T-cell (primary cell): ENCODE results near the gene C2orf76. TPM values are rescaled to one million over a fixed set of nuclear protein-coding genes. Genes with fewer than 3 reads are reported as not detected.

ENCODE experiments used
- ATAC-seq, 4 experiments: fragments of 200-7000 bp in 3 of 4; fragments of 150-1000 bp in 1 of 4; cut with Tn5 transposase; replicated peaks in 1 of 4; 1 replicate in 3 of 4; 2 replicates in 1 of 4; pipeline ENCODE4 v1.10.0; 2021; ENCODE audit warnings: moderate library complexity in 3 of 4, mild to moderate bottlenecking in 2 of 4, moderate number of reproducible peaks in 1 of 4
- CTCF ChIA-PET, 2 donors: fragments of 300-600 bp; sonication (Branson Sonifier 250); formaldehyde crosslinking; loops; one replicate each; lab custom pipeline; 2022; ENCODE audit warnings: antibody characterized with exemption in 2 of 2; lab: Charles Lee
- POLR2A ChIA-PET, 2 donors: fragments of 300-600 bp; sonication (Branson Sonifier 250); formaldehyde crosslinking; loops; one replicate each; lab custom pipeline; 2022; ENCODE audit warnings: antibody characterized with exemption in 2 of 2; lab: Charles Lee
- DNase-seq, 35 experiments: peaks; one replicate each; pipeline versions ENCODE4 v3.0.0 to v3.0.0-alpha.2; 2013 to 2023
- H3K27ac ChIP-seq: one replicate; pipeline ENCODE4 v1.5.1; 2013; ENCODE audit warnings: low read length
- H3K27me3 ChIP-seq, 2 experiments: replicated peaks in 1 of 2; 1 replicate in 1 of 2; 2 replicates in 1 of 2; pipeline versions ENCODE4 v1.6.1 to v1.7.0; 2013; ENCODE audit warnings: low read length in 1 of 2, mixed read lengths in 1 of 2; ENCODE audit not compliant: control insufficient read depth in 2 of 2, insufficient read depth in 2 of 2; ENCODE audit errors: extremely low read depth in 1 of 2
- H3K36me3 ChIP-seq, 2 donors: 1 replicate in 1 of 2; 2 replicates in 1 of 2; pipeline versions ENCODE4 v1.6.1 to v1.7.0; 2013; ENCODE audit warnings: low read length in 1 of 2; ENCODE audit not compliant: control insufficient read depth in 2 of 2, insufficient read depth in 1 of 2; ENCODE audit errors: extremely low read depth in 1 of 2
- H3K4me1 ChIP-seq, 2 experiments: 1 replicate in 1 of 2; 2 replicates in 1 of 2; pipeline versions ENCODE4 v1.6.1 to v1.7.0; 2013; ENCODE audit warnings: low read length in 2 of 2, mixed read lengths in 1 of 2; ENCODE audit not compliant: insufficient read depth in 2 of 2, control insufficient read depth in 1 of 2; ENCODE audit errors: extremely low read depth in 1 of 2
- H3K4me3 ChIP-seq, 2 donors: 1 replicate in 1 of 2; 2 replicates in 1 of 2; pipeline versions ENCODE4 v1.5.1 to v1.7.0; 2013; ENCODE audit warnings: mild to moderate bottlenecking in 2 of 2, low read length in 1 of 2, moderate library complexity in 1 of 2; ENCODE audit not compliant: control insufficient read depth in 1 of 2; ENCODE audit errors: extremely low read depth in 1 of 2
- H3K9me3 ChIP-seq: 2 replicates; pipeline ENCODE4 v1.7.0; 2013
- H3K27ac Mint-ChIP-seq, 2 donors: one replicate each; pipeline ENCODE4 v1.8.0; 2020 to 2021; ENCODE audit warnings: mild to moderate bottlenecking in 2 of 2, mixed read lengths in 2 of 2
- H3K27me3 Mint-ChIP-seq, 2 donors: one replicate each; pipeline ENCODE4 v1.8.0; 2021 to 2022; ENCODE audit warnings: mixed read lengths in 2 of 2
- H3K36me3 Mint-ChIP-seq: one replicate; pipeline ENCODE4 v1.8.0; 2021; ENCODE audit warnings: mixed read lengths
- H3K4me1 Mint-ChIP-seq, 3 donors: one replicate each; pipeline ENCODE4 v1.8.0; 2020 to 2022; ENCODE audit warnings: mixed read lengths in 3 of 3, mild to moderate bottlenecking in 1 of 3
- H3K4me3 Mint-ChIP-seq, 3 donors: one replicate each; pipeline ENCODE4 v1.8.0; 2020 to 2022; ENCODE audit warnings: mild to moderate bottlenecking in 3 of 3, mixed read lengths in 3 of 3, moderate library complexity in 3 of 3
- H3K9me3 Mint-ChIP-seq, 3 donors: one replicate each; pipeline ENCODE4 v1.8.0; 2020 to 2022; ENCODE audit warnings: mixed read lengths in 3 of 3
- WGBS: methylation state at CpG from one replicate; pipeline ENCODE4 v1.1.5; 2013; ENCODE audit warnings: missing lambda C conversion rate; ENCODE audit not compliant: insufficient coverage; 5-methylcytosine and 5-hydroxymethylcytosine counted together
- total RNA-seq, 35 experiments: library from RNA in 6 of 35; stranded (reverse) in 6 of 35; fragments of 120-200 nt in 1 of 35; gene quantifications; one replicate each; pipeline versions ENCODE4 v1.2.1 to v1.2.4 and lab custom pipeline; 2013 to 2026

The C2orf76 gene
- total RNA-seq, 5 donors from 2014 or later (not counting 1 experiment from before 2014, with no cell fraction given): 5.2 to 9.0 (median 7.4) TPM

DNA sequence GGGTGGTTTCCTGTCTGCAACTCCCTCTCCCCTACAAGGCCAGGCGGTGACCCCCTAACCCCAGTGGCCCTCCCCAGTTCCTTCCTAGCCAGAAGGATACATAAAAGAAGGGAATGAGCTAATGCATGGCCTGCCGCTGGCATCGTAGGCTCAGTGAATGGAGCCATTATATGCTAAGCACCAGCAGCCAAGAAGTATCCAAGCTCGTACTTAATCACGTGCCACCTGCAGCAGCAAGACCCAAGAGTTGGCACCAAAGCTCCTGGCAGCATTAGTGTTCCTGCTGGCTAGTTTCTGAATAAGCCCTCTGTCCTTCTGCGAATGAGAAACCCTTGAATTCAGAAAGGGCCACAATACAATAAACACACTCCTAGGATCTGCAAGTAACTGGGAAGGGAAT, 4.5 kb upstream of the C2orf76 start:
- WGBS: 100% methylated on average over 4 of the region's 6 CpGs
- Mint-ChIP-seq H3K27me3 (no peaks in the 10 kb centered on the region), H3K27ac (no peak overlapping the region), H3K4me3 (no peak overlapping the region), H3K36me3 (peaks cover 64% of the 10 kb centered on the region), H3K4me1 (peaks cover 16 to 27% (median 24%) of the 10 kb centered on the region in 3 donors), H3K9me3 (peaks cover 7 to 13% (median 8%) of the 10 kb centered on the region in 3 donors)
- peaks cover 23 to 49% of the 10 kb centered on the region in 2 donors for H3K36me3 ChIP-seq
- ChIA-PET POLR2A (no interaction called here), CTCF (no interaction called here)
- no peak overlapping the region for H3K27ac ChIP-seq
- no peaks in the 10 kb centered on the region for H3K27me3 ChIP-seq
- no peak for DNase-seq
- H3K4me1 ChIP-seq: peaks cover 3 to 24% of the 10 kb centered on the region in 2 experiments
- no peaks in the 10 kb centered on the region for H3K9me3 ChIP-seq
- no peak for ATAC-seq
- no peak overlapping the region for H3K4me3 ChIP-seq

DNA sequence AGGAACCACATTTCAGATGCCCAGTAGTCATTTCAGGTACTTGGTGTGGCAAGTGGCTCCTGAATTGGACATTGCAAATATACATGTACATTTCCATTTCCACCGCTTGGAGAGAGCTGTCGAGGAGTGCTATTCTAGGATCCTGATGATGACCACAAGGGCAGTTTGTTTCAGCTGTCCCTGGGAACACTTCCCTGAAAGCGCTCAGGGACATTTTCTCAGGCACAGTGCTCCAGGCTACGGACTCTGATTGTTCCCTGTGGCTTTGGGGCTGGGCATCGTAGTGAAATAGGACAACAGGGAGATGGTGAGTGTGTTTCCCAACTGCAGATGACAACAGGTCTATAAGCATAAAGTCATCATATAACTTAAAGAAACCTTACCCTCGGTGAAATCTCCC, 3.2 kb upstream of the C2orf76 start:
- H3K27ac Mint-ChIP-seq: no peak overlapping the region
- H3K36me3 Mint-ChIP-seq: peaks cover 60% of the 10 kb centered on the region
- Histone ChIP-seq H3K4me1 (peaks cover 12 to 34% of the 10 kb centered on the region in 2 experiments), H3K4me3 (no peak overlapping the region), H3K36me3 (peaks cover 23 to 49% of the 10 kb centered on the region in 2 donors), H3K27me3 (no peaks in the 10 kb centered on the region), H3K27ac (no peak overlapping the region), H3K9me3 (no peaks in the 10 kb centered on the region)
- DNase-seq: no peak
- H3K4me1 Mint-ChIP-seq: peaks cover 29 to 39% (median 37%) of the 10 kb centered on the region in 3 donors
- H3K9me3 Mint-ChIP-seq: peaks cover 7 to 13% (median 8%) of the 10 kb centered on the region in 3 donors
- ATAC-seq: no peak
- H3K27me3 Mint-ChIP-seq: no peaks in the 10 kb centered on the region
- H3K4me3 Mint-ChIP-seq: peak overlapping the region in 1 of 3 donors; percentile 25
- ChIA-PET CTCF (no interaction called here), POLR2A (no interaction called here)
- WGBS: 97% methylated on average over 3 of the region's 6 CpGs

GRCh38 chr2:119367472-119368099, 952 bp upstream of the C2orf76 start:
- H3K36me3 Mint-ChIP-seq: peaks cover 37% of the 10 kb centered on the region
- H3K27ac Mint-ChIP-seq: peak overlapping the region; percentile 57 to 97
- Histone ChIP-seq H3K27me3 (no peaks in the 10 kb centered on the region), H3K4me3 (peak overlapping the region; percentile 84 to 90), H3K4me1 (peaks cover 12 to 42% of the 10 kb centered on the region in 2 experiments), H3K27ac (peak overlapping the region; percentile 60), H3K9me3 (no peaks in the 10 kb centered on the region), H3K36me3 (peaks cover 11 to 38% of the 10 kb centered on the region in 2 donors)
- H3K9me3 Mint-ChIP-seq: no peaks in the 10 kb centered on the region
- CTCF ChIA-PET: interaction anchor here in 1 of 2 donors (1.1 kb wide), 1 partner anchor 1553 kb away, joined by 8 read pairs; the partner anchor contains the start of gene DDX18
- POLR2A ChIA-PET: interaction anchor here in 1 of 2 donors (1.2 kb wide), 1 partner anchor 23 kb away, joined by 3 read pairs; no protein-coding TSS in a partner anchor
- no peaks in the 10 kb centered on the region for H3K27me3 Mint-ChIP-seq
- peak overlapping the region; percentile 96 to 99 (median 98) for H3K4me3 Mint-ChIP-seq
- ATAC-seq: peak in 3 of 4 experiments; percentile 2 to 14 (median 9)
- H3K4me1 Mint-ChIP-seq: peaks cover 46 to 58% (median 55%) of the 10 kb centered on the region in 3 donors
- peak in 28 of 35 experiments; percentile 3 to 48 (median 18) for DNase-seq
- WGBS: 10% methylated on average over 21 of the region's 32 CpGs

DNA sequence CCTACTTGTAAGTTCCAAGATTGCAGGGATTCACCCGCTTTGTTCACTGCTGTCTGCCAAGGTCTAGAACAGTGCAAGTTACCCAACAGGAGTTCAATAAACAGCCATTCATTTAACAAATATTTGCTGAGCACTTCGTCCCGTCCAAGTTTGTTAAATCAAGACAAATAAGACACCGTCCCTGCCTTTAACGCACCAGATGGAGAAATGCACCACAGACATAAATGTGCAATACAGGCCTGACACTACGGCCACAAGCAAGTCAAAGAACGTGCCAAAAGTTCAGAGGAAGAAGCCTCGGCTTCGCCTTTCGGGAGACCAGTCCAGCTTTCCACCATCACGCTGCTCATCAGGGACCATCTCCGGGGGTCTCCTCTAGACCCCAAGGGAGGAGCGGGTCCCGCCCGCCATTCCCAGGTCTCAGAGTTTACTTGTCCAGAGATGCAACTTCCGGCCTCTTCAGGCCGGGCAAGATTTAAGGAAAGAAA, 429 bp downstream of the C2orf76 start:
- Mint-ChIP-seq H3K4me3 (peak overlapping the region; percentile 96 to 99 (median 98)), H3K27ac (peak overlapping the region; percentile 85 to 97), H3K36me3 (peaks cover 24% of the 10 kb centered on the region), H3K9me3 (no peaks in the 10 kb centered on the region), H3K27me3 (no peaks in the 10 kb centered on the region), H3K4me1 (peaks cover 50 to 62% (median 60%) of the 10 kb centered on the region in 3 donors)
- 3% methylated on average over 17 of the region's 17 CpGs for WGBS
- ATAC-seq (peak; percentile 3 to 17 (median 8)), DNase-seq (peak in 4 of 35 experiments; percentile 6 to 45 (median 11))
- Histone ChIP-seq H3K9me3 (no peaks in the 10 kb centered on the region), H3K27ac (peak overlapping the region; percentile 89), H3K36me3 (peaks cover 10 to 24% of the 10 kb centered on the region in 2 donors), H3K4me3 (peak overlapping the region; percentile 84 to 90), H3K4me1 (peaks cover 12 to 42% of the 10 kb centered on the region in 2 experiments), H3K27me3 (no peaks in the 10 kb centered on the region)
- ChIA-PET CTCF (interaction anchor here in 1 of 2 donors (1.1 kb wide), 1 partner anchor 1552 kb away, joined by 8 read pairs; the partner anchor contains the start of gene DDX18), POLR2A (no interaction called here)

DNA sequence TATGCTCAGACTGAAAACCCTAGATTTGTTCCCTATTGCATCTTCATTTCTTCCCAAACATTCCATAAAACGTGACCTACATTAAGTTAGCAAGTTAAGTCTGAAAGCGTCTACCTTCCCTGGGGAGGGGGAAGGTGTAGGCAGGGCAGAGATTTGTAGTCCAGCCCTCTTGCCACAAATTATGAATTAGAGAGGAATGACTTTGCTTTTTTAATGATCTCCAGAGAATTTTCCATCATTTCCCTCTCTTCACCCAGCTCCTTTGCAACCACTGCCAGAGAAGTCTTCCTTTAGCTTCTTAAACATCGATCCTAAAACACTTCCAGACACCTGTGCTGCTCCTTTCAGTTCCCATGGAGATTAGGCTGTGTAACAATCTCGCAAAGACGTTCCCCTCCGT, 1.2 kb downstream of the C2orf76 start:
- 78% methylated on average over 4 of the region's 6 CpGs for WGBS
- no peak for DNase-seq
- Histone ChIP-seq H3K4me1 (peaks cover 12 to 42% of the 10 kb centered on the region in 2 experiments), H3K9me3 (no peaks in the 10 kb centered on the region), H3K27me3 (no peaks in the 10 kb centered on the region), H3K27ac (no peak overlapping the region), H3K4me3 (peak overlapping the region; percentile 84 to 90), H3K36me3 (peaks cover 6 to 16% of the 10 kb centered on the region in 2 donors)
- peak overlapping the region; percentile 96 to 99 (median 98) for H3K4me3 Mint-ChIP-seq
- POLR2A ChIA-PET: no interaction called here
- peak overlapping the region; percentile 85 to 97 for H3K27ac Mint-ChIP-seq
- peaks cover 16% of the 10 kb centered on the region for H3K36me3 Mint-ChIP-seq
- CTCF ChIA-PET: interaction anchor here (0.6 to 1.1 kb wide), 2 partner anchors 15 to 26 kb away, joined by 3 read pairs; no protein-coding TSS in a partner anchor
- no peaks in the 10 kb centered on the region for H3K9me3 Mint-ChIP-seq
- H3K27me3 Mint-ChIP-seq: no peaks in the 10 kb centered on the region
- ATAC-seq: no peak
- peaks cover 50 to 62% (median 60%) of the 10 kb centered on the region in 3 donors for H3K4me1 Mint-ChIP-seq

DNA sequence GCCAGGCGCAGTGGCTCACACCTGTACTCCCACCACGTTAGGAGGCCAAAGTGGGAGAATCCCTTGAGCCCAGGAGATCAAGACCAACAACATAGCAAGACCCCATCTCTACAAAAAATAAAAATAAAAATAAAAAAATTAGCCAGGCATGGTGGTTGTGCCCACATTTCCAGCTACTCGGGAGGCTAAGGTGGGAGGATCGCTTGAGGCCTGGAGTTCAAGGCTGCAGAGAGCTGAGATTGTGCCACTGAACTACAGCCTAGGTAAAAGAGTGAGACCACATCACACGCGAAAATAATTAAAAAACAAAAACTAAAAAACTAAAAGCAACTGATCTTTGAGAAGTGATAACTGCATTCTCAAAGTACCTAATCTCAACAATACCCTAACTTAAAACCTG, 1.8 kb downstream of the C2orf76 start:
- ChIA-PET CTCF (interaction anchor here (0.6 to 1.1 kb wide), 2 partner anchors 15 to 25 kb away, joined by 3 read pairs; no protein-coding TSS in a partner anchor), POLR2A (no interaction called here)
- Mint-ChIP-seq H3K27ac (peak overlapping the region; percentile 85 to 97), H3K36me3 (peaks cover 10% of the 10 kb centered on the region), H3K4me1 (peaks cover 50 to 60% (median 59%) of the 10 kb centered on the region in 3 donors), H3K4me3 (peak overlapping the region; percentile 96 to 99 (median 98)), H3K9me3 (no peaks in the 10 kb centered on the region), H3K27me3 (no peaks in the 10 kb centered on the region)
- ATAC-seq: no peak
- Histone ChIP-seq H3K4me3 (no peak overlapping the region), H3K27me3 (no peaks in the 10 kb centered on the region), H3K36me3 (peaks cover 4 to 11% of the 10 kb centered on the region in 2 donors), H3K27ac (no peak overlapping the region), H3K4me1 (peaks cover 12 to 42% of the 10 kb centered on the region in 2 experiments), H3K9me3 (no peaks in the 10 kb centered on the region)
- 80% methylated on average over 1 of the region's 6 CpGs for WGBS
- no peak for DNase-seq
